Testis (tissue), 3 donors: ENCODE data around the gene PCSK6. TPM values are rescaled to one million over a fixed set of nuclear protein-coding genes. Genes with fewer than 3 reads are reported as not detected.

Experiments
- DNase-seq: peaks from one replicate; pipeline ENCODE4 v3.0.0-alpha.2; 2019
- H3K27ac ChIP-seq, 2 donors: fragments of 200-600 bp; sonication (generic); one replicate each; pipeline ENCODE4 v1.5.1; 2019
- H3K27me3 ChIP-seq: fragments of 200-600 bp; sonication (generic); one replicate; pipeline ENCODE4 v1.5.1; 2019
- H3K36me3 ChIP-seq: fragments of 200-600 bp; sonication (generic); one replicate; pipeline ENCODE4 v1.5.1; 2017; ENCODE audit warnings: low read depth; ENCODE audit errors: missing control alignments
- H3K4me1 ChIP-seq: fragments of 200-600 bp; sonication (generic); one replicate; pipeline ENCODE4 v1.5.1; 2019
- H3K4me3 ChIP-seq, 2 donors: fragments of 200-600 bp; sonication (generic); one replicate each; pipeline ENCODE4 v1.5.1; 2017 to 2019
- H3K9me3 ChIP-seq: fragments of 200-600 bp; sonication (generic); one replicate; pipeline ENCODE4 v1.5.1; 2017
- CTCF ChIP-seq, 3 experiments: fragments of 450-650 bp in 2 of 3; fragments of 200-600 bp in 1 of 3; sonication (generic) in 1 of 3; IDR thresholded peaks; one replicate each; pipeline ENCODE4 v1.5.1; 2016 to 2019; ENCODE audit warnings: antibody characterized with exemption in 3 of 3, mild to moderate bottlenecking in 2 of 3, moderate library complexity in 1 of 3
- POLR2A ChIP-seq: fragments of 450-650 bp; IDR thresholded peaks from one replicate; pipeline ENCODE4 v1.6.1; 2017; ENCODE audit warnings: antibody characterized with exemption, mild to moderate bottlenecking, moderate library complexity
- WGBS, 2 donors: methylation state at CpG; one replicate each; pipeline ENCODE4 v1.1.5; 2018; 5-methylcytosine and 5-hydroxymethylcytosine counted together
- intact Hi-C: fragments of 100-400 bp; cut with DNase I; formaldehyde crosslinking; loops from one replicate; pipeline ENCODE4 v1.15.1; 2023; ENCODE audit warnings: low total_unique reads
- polyA plus RNA-seq: library from polyadenylated mRNA; stranded (reverse); fragments of 350-450 nt; fragmentation: Illumina TruSeq; extraction: RNeasy Lipid Tissue Mini Kit (QIAGEN cat#74804); gene quantifications from one replicate; pipeline ENCODE4 v1.2.3, GENCODE V29; 2014; ENCODE audit warnings: low read depth, low replicate concordance; ENCODE audit not compliant: insufficient read depth
- total RNA-seq, 2 donors: library from RNA; depleted of rRNA; stranded (reverse); fragments of >200 nt; gene quantifications; one replicate each; pipeline ENCODE4 v1.2.3, GENCODE V29; 2016

The PCSK6 gene
- total and polyA plus RNA-seq, 3 donors from 2014 or later = 43.9 to 156 (median 95.4) TPM

GRCh38 chr15:101528917-101529299 is 39.4 kb upstream of the PCSK6 start:
- DNase-seq = no peak
- H3K36me3 ChIP-seq = no peaks in the 10 kb centered on the region
- no peak overlapping the region for H3K4me3 ChIP-seq
- H3K4me1 ChIP-seq = peaks cover 19% of the 10 kb centered on the region
- no peak for TF ChIP-seq POLR2A
- TF ChIP-seq CTCF (IDR thresholded peaks at IDR 0.05) = no peak
- intact Hi-C loops = no loop called here
- H3K27ac ChIP-seq = no peak overlapping the region
- 77 to 81% methylated on average over 4 of the region's 4 CpGs for WGBS, 2 donors
- no peaks in the 10 kb centered on the region for H3K9me3 ChIP-seq
- H3K27me3 ChIP-seq = no peaks in the 10 kb centered on the region

- Histone ChIP-seq H3K27me3 (no peaks in the 10 kb centered on the region), H3K4me3 (no peak overlapping the region), H3K36me3 (no peaks in the 10 kb centered on the region), H3K4me1 (peaks cover 19% of the 10 kb centered on the region), H3K9me3 (no peaks in the 10 kb centered on the region), H3K27ac (no peak overlapping the region)
- TF ChIP-seq CTCF (IDR thresholded peaks at IDR 0.05) (no peak), POLR2A (no peak)
- DNase-seq = peak; percentile 85
- WGBS, 2 donors = 41 to 49% methylated on average over 11 to 18 of the region's 18 CpGs
- intact Hi-C loops = no loop called here
These were observed 38.8 kb upstream of the PCSK6 start for GRCh38 chr15:101528108-101528916.

- Histone ChIP-seq H3K27me3 (no peaks in the 10 kb centered on the region), H3K9me3 (no peaks in the 10 kb centered on the region), H3K36me3 (no peaks in the 10 kb centered on the region), H3K4me3 (no peak overlapping the region), H3K4me1 (peaks cover 19% of the 10 kb centered on the region), H3K27ac (no peak overlapping the region)
- intact Hi-C loops = no loop called here
- no peak for DNase-seq
- 84 to 90% methylated on average over 7 of the region's 7 CpGs for WGBS, 2 donors
- TF ChIP-seq CTCF (IDR thresholded peaks at IDR 0.05) (no peak), POLR2A (no peak)
These were observed 37.4 kb upstream of the PCSK6 start for GRCh38 chr15:101526890-101527289.

GRCh38 chr15:101526442-101526841 is 36.9 kb upstream of the PCSK6 start:
- Histone ChIP-seq H3K4me1 (peaks cover 19% of the 10 kb centered on the region), H3K27me3 (no peaks in the 10 kb centered on the region), H3K9me3 (no peaks in the 10 kb centered on the region), H3K36me3 (no peaks in the 10 kb centered on the region), H3K4me3 (no peak overlapping the region), H3K27ac (no peak overlapping the region)
- intact Hi-C loops = no loop called here
- TF ChIP-seq POLR2A (no peak), CTCF (IDR thresholded peaks at IDR 0.05) (no peak)
- no peak for DNase-seq
- WGBS, 2 donors = 86 to 92% methylated on average over 13 of the region's 13 CpGs

- TF ChIP-seq POLR2A (no peak), CTCF (IDR thresholded peaks at IDR 0.05) (no peak)
- no peak for DNase-seq
- Histone ChIP-seq H3K36me3 (no peaks in the 10 kb centered on the region), H3K27ac (no peak overlapping the region), H3K9me3 (no peaks in the 10 kb centered on the region), H3K4me3 (no peak overlapping the region), H3K4me1 (peaks cover 19% of the 10 kb centered on the region), H3K27me3 (no peaks in the 10 kb centered on the region)
- intact Hi-C loops = no loop called here
- WGBS, 2 donors = 84 to 85% methylated on average over 8 of the region's 8 CpGs
These were observed 36.5 kb upstream of the PCSK6 start for GRCh38 chr15:101526021-101526420.
